ENCODE results near the gene FNTB.
A peak's percentile ranks its signal among the peaks of the same experiment; 100 is the strongest.

The FNTB gene

GRCh38 chr14:64986648-64987437 lies at the start of gene FNTB:
Gene FNTB, plus strand, starts transcription at chr14:64986895. Its CDS starts 59 bp downstream, at chr14:64986954.
- peak; percentile 83 to 92 for DNase-seq

- no peak for DNase-seq
These were observed 49.4 kb upstream of the FNTB start for GRCh38 chr14:64937171-64937820.

GRCh38 chr14:64937821-64938193 lies 48.9 kb upstream of the FNTB start:
- DNase-seq, result no peak

- no peak for DNase-seq
These were observed 47.5 kb upstream of the FNTB start for GRCh38 chr14:64938972-64939816.

- no peak for DNase-seq
These were observed 46.9 kb upstream of the FNTB start for GRCh38 chr14:64939817-64940190.

- no peak for DNase-seq
These were observed 46.3 kb upstream of the FNTB start for GRCh38 chr14:64940336-64940910.

GRCh38 chr14:64942531-64943111 lies 44.1 kb upstream of the FNTB start, which contains the start of gene GPX2:
Gene GPX2, minus strand, starts transcription at chr14:64942745. Its CDS starts 19 bp downstream, at chr14:64942726.
- DNase-seq, result peak; percentile 42 to 53

GRCh38 chr14:64943556-64943955 lies 43.1 kb upstream of the FNTB start:
- DNase-seq, result no peak

GRCh38 chr14:64944041-64944440 lies 42.7 kb upstream of the FNTB start:
- DNase-seq, result no peak

GRCh38 chr14:64944861-64945260 lies 41.8 kb upstream of the FNTB start:
- no peak for DNase-seq

- DNase-seq, result no peak
These were observed 41.1 kb upstream of the FNTB start for GRCh38 chr14:64945431-64946178.

GRCh38 chr14:64946310-64947045 lies 40.2 kb upstream of the FNTB start:
- no peak for DNase-seq

GRCh38 chr14:64947710-64948611 lies 38.7 kb upstream of the FNTB start:
- no peak for DNase-seq

- no peak for DNase-seq
These were observed 38.0 kb upstream of the FNTB start for GRCh38 chr14:64948612-64949210.

GRCh38 chr14:64950889-64951288 lies 35.8 kb upstream of the FNTB start:
- no peak for DNase-seq

GRCh38 chr14:64951291-64951690 lies 35.4 kb upstream of the FNTB start:
- DNase-seq, result no peak

GRCh38 chr14:64951724-64952123 lies 35.0 kb upstream of the FNTB start:
- no peak for DNase-seq

GRCh38 chr14:64952598-64953309 lies 33.9 kb upstream of the FNTB start:
- DNase-seq, result no peak

- no peak for DNase-seq
These were observed 33.4 kb upstream of the FNTB start for GRCh38 chr14:64953310-64953654.

All from NCI-H1930 (cell line).